A673 (cell line): Measurements from ENCODE around the gene DFFB.

Source experiments
- CTCF ChIP-seq: fragments of 300-800, 200-600 bp; sonication (generic); conservative IDR thresholded peaks from 2 replicates; pipeline ENCODE4 v1.5.1; 2017; ENCODE audit warnings: low read depth, mild to moderate bottlenecking, antibody characterized with exemption, low read length, moderate library complexity, mixed read lengths
- EZH2 ChIP-seq: fragments of 200-600 bp; sonication (generic); IDR thresholded peaks from 2 replicates; pipeline ENCODE4 v1.6.1; 2017; ENCODE audit warnings: borderline replicate concordance, low read depth, mild to moderate bottlenecking, mixed read lengths, antibody characterized with exemption, low read length; ENCODE audit not compliant: poor library complexity, severe bottlenecking

- TF ChIP-seq CTCF (no peak), EZH2 (no peak)
These were observed 28.9 kb downstream of the DFFB start for GRCh38 chr1:3886106-3886670.
